ENCODE data around the gene VWA3B.
A peak's percentile ranks its signal among the peaks of the same experiment; 100 is the strongest.
"Not testable (repeated sequence)": the region's sequence is repeated elsewhere in the genome, so short reads cannot be mapped to it uniquely, and the experiment has no call there.

Gene VWA3B

DNA sequence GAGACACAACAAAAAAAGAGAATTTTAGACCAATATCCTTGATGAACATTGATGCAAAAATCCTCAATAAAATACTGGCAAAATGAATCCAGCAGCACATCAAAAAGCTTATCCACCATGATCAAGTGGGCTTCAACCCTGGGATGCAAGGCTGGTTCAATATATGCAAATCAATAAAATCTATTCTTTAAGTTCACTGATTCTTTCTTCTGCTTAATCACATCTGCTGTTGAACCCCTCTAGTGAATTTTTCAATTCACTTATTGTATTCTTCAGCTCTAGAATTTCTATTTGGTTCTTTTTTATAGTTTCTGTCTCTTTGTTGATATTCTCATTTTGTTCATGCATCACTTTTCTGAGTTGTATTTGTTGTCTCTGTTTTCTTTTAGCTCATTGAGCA is 181.3 kb downstream of the VWA3B start:
- not testable (repeated sequence) for DNase-seq

DNA sequence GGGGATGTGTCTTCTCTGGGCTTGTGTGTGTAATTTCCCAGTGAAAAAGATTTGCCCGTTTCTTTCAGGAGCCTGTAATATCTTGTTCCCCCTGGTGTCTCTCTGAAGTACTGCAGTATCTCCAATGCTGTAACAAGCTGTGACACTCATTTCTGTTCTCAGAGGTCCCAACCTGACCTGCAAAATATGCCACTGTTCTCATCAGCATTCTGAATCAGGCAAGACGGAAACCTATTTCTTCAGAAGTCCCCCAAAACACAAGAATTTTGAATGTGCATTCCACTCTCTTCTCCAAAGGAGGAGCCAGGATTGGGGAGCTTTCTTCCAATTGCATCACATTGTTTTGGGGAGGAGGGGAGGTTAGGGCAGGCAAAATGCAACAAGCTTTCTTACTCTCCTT is 182.3 kb downstream of the VWA3B start:
- DNase-seq = peak; percentile 29

- no peak for DNase-seq
Observed at GRCh38 chr2:98269830-98270229, 182.9 kb downstream of the VWA3B start.

- no peak for DNase-seq
Observed at GRCh38 chr2:98277162-98277859, 190.3 kb downstream of the VWA3B start.

DNA sequence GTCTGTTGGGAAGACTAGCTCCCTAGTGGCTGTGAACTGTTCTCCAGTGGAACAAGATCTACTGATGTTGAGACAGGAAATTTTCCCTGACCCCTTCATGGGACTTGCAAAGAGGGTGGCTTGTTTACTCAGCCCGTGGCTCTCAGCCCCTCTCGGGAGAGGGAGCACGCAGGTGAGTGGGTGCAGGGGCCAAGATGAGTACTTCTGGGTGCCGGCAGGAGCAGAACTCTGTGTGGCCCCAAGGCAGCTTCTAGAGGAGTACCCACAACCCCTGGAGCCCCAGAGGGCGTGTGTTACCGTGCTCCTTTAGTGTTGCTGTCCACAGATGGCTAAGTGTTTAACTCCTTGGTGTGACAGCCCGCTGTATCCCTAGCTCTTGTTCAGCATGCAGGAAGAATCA is 191.1 kb downstream of the VWA3B start:
- DNase-seq = no peak

DNA sequence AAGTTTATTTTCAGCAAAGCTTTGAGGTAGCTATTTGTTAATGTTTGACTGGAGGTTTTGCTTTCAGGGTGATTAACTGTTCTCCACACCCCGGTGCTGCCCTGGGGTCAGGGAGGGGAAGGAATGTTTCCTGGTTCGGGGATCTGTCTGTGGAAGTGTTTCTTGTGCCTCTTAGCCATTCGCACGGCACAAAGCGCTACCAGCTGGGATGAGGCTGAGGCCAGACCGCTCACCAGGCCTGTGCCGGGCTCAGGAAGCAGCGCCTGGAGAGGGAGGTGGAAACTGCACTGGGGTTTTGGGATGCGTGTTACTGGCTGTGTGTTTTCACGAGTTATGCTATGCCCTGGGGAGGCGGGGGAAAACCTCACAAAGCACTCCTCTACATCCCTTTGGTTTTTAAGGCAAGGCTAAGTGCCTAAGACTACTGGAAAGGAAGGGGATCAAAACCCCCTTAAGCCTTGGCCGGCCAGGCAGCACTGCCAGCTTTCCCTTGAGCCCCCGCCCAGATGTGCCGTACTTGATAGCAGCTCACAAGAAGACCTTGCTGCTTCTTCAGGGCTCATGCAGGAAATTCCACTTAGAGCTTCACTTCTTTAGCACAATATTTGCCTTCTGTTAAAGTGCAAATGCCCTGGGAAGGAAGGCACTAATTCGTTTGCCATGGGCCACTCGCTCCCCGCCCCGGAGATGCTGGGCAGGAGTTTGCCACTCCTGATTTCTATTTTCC is 193.6 kb downstream of the VWA3B start:
- DNase-seq = no peak

DNA sequence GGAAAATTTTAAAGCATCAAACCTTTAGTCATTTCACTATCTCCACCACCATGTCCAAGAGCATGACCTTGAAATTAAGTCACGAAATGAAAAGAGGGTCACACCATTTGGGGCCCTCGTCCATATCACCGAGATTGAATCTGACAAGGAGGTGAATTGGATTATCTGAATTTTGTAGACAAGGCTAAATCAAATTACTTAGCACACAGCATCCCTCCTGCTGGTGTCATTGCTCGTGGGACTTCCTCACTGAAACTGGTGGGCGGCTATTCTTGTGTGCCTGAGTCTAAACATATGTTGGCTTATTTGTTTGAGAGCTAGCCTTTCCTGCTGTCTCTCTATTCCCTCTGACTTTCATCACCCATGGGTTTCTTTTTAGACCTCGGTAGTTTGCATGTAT is 194.6 kb downstream of the VWA3B start:
- DNase-seq = no peak

GRCh38 chr2:98282109-98282508 is 195.1 kb downstream of the VWA3B start:
- DNase-seq = no peak

DNA sequence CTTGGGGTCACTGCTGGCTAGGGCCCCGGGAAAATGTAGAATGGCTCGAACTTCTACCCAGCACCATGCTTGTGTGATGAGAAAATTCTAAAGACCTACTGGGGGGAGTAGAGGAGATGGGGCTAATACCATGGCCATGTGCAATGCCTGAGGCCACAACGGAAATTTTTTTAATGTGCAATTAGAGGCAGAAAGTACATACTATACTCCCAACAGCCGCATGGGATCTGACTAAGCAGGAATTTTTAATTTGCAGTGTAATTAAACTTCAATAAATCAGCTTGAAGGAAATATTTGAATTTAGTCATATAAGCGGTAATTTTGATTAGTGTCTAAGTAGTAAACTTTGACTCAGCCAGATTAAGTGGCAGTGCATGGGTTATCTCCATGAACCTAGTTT is 206.1 kb downstream of the VWA3B start:
- no peak for DNase-seq

DNA sequence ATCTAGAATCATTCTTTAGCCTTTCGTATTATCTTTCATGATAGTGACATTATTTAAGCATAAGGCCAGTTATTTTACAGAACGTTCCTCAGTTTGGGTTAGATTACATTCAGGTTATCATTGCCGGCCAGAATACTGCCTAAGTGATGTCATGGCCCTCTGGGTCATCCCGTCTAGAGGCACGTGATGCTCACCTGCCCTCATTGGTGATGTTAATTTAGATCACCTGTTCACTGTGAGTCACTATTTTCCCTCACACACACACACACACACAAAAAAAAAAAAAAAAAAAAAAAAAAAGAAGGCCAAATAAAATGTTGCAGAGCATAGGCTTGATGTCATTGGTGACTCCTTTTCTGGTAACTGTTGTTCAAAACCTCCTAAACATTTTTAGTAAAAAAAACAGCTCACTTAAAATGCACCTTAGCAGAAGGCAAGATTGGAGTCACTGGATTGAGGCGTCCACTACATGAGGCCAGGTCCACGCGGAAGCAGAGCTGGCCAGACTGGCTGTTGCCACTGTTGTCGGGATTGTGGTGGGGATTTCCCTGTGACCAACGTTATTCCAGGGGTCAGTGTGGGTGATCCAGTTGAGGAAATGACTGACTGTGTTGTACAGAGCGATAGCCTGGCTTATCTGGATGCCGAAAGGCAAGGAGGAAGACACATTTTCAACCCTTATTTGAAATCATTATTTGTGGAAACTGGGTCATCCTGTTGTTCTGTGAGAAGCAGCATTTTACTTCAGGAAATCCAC is 207.1 kb downstream of the VWA3B start:
- no peak for DNase-seq

- no peak for DNase-seq
Observed at GRCh38 chr2:98294711-98295110, 207.7 kb downstream of the VWA3B start.

GRCh38 chr2:98295275-98295674 is 208.3 kb downstream of the VWA3B start:
- no peak for DNase-seq

GRCh38 chr2:98295721-98296414 is 208.9 kb downstream of the VWA3B start:
- no peak for DNase-seq

DNA sequence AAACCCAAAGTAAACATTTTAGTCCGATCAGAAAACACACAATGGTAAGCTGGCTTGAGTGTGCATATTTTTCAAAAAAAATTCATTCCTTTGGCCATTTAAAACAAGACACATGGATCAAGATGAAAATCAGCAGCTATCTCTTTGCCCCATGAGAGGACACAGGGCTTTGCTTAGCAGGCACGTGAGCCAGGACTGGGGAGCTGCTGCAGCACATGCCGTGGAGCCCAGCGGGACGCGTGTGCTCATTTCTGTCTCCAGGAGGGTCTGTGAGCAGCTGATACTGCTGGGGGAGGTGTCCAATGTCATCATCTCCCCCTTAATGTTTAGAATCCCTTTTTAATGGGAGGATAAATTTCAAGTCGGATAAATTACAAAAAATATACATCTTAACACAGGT is 209.5 kb downstream of the VWA3B start:
- no peak for DNase-seq

- no peak for DNase-seq
Observed at GRCh38 chr2:98297817-98298682, 211.1 kb downstream of the VWA3B start.

- DNase-seq = no peak
Observed at GRCh38 chr2:98298683-98299164, 211.8 kb downstream of the VWA3B start.

DNA sequence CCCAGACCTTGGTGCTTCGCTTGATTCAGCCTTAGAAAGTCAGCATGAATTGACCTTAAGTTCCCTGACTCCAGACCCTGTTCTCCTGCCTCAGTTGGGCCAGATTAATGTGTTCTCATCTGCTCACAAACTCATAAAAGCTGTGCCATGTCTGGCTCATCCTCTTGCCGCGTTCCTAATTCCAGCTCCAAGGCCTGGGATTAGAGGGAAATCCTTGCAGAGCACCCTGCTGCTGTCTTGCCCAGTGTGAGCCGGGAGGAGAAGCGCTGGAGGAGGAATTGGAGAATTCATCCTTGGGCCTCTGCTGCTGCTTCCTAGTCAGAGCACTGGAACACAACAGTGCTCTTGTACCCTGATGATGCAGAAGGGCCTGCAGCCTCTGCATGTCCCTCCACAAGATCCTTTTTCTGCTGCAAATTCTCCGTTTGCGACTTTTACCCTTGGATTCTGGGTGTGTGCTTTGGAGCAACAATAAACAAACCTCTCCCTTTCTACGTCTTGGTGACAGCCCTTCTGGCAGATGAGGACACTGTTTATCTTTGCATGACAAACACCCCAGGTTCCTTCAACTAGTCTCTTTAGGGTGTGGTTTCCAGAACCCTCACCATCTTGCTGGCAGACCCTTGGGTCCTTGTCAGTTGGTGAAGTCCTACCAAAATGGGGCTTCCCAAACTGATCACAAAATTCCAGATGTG is 212.4 kb downstream of the VWA3B start:
- DNase-seq = no peak

GRCh38 chr2:98300141-98300874 is 213.3 kb downstream of the VWA3B start:
- DNase-seq = no peak

GRCh38 chr2:98301469-98301868 is 214.5 kb downstream of the VWA3B start:
- DNase-seq = no peak

GRCh38 chr2:98307131-98307696 is 220.2 kb downstream of the VWA3B start:
- not testable (repeated sequence) for DNase-seq

Data from COR-L47 (cell line).